ENCODE measurements around the gene TMED6.

The TMED6 gene

DNA sequence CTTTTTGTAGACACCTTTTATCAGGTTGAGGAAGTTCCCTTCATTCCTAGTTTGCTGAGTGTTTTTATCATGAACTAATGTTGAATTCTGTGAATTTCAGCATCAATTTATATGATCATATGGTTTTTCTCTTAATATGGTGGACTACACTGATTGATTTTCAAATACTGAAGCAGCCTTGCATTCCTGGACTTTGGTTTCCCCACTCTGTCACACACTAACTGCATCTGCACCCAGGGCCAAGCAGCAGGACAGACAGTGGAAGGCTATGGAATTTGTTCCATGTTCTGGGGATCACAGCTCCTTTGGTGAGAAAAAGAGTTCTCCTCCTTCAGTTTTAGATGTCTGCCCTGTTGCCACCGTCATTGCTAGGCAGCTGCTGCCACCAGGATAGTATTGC is 26.4 kb upstream of the TMED6 start:
- H3K27ac ChIP-seq: no peak overlapping the region

GRCh38 chr16:69376393-69377059 is 24.9 kb upstream of the TMED6 start:
- no peak for TF ChIP-seq CTCF (conservative IDR thresholded peaks at IDR 0.05; ENCODE audit: low read depth)
- no peak for DNase-seq (ENCODE audit: low spot score)
- ChIA-PET CTCF (no interaction called here), POLR2A (ENCODE audit: low non-redundant PET) (no interaction called here)
- no peak overlapping the region for H3K27ac ChIP-seq

More for the DNA sequence above, 26.4 kb upstream of the TMED6 start:
- CTCF ChIA-PET: no interaction called here
- TF ChIP-seq CTCF (conservative IDR thresholded peaks at IDR 0.05; ENCODE audit: low read depth): no peak
- POLR2A ChIA-PET (ENCODE audit: low non-redundant PET): no interaction called here
- no peak for DNase-seq (ENCODE audit: low spot score)

GRCh38 chr16:69373019-69373418 is 21.4 kb upstream of the TMED6 start:
- CTCF ChIA-PET: no interaction called here
- no peak overlapping the region for H3K27ac ChIP-seq
- TF ChIP-seq CTCF (conservative IDR thresholded peaks at IDR 0.05; ENCODE audit: low read depth): no peak
- DNase-seq (ENCODE audit: low spot score): no peak
- POLR2A ChIA-PET (ENCODE audit: low non-redundant PET): no interaction called here

DNA sequence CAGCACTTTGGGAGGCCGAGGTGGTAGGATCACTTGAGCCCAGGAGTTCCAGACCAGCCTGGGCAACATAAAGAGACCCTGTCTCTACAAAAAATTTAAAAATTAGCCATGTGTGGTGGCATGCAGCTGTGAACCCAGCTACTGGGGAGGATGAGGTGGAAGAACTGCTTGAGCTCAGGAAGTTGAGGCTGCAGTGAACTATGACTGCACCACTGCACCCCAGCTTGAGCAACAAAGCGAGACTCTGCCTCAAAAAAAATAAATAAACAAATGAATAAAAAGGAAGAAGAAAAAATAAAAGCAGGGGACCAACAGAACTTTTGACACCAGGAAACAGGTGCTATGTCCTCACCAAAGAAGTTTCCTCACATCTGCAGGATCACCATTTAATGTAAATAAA is 20.0 kb upstream of the TMED6 start:
- H3K27ac ChIP-seq: no peak overlapping the region
- ChIA-PET CTCF (no interaction called here), POLR2A (ENCODE audit: low non-redundant PET) (no interaction called here)
- TF ChIP-seq CTCF (conservative IDR thresholded peaks at IDR 0.05; ENCODE audit: low read depth): no peak
- no peak for DNase-seq (ENCODE audit: low spot score)

GRCh38 chr16:69368866-69369265 is 17.3 kb upstream of the TMED6 start:
- CTCF ChIA-PET: no interaction called here
- TF ChIP-seq CTCF (conservative IDR thresholded peaks at IDR 0.05; ENCODE audit: low read depth): no peak
- POLR2A ChIA-PET (ENCODE audit: low non-redundant PET): no interaction called here
- no peak for DNase-seq (ENCODE audit: low spot score)
- no peak overlapping the region for H3K27ac ChIP-seq

GRCh38 chr16:69367980-69368379 is 16.4 kb upstream of the TMED6 start:
- no peak for TF ChIP-seq CTCF (conservative IDR thresholded peaks at IDR 0.05; ENCODE audit: low read depth)
- H3K27ac ChIP-seq: no peak overlapping the region
- no peak for DNase-seq (ENCODE audit: low spot score)
- ChIA-PET POLR2A (ENCODE audit: low non-redundant PET) (no interaction called here), CTCF (no interaction called here)

DNA sequence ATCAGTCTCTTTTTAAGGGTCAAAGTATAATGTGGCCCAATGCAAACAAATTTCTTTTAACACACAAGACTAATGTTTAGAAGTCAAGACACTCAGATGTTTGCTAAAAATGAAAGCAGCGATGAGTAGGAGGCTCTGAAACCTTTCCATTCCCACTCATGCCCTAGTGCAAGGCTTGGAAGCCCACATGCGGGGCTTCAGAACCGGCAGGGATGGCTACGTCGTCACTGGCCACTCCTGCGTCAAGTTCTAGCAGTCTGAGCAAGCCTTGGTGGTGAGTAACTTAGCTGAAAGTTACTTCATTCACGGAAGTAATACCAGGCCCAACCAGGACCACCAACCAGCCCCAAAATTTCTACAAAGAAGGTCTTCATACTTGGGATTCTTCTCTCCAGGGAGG is 14.8 kb upstream of the TMED6 start:
- ChIA-PET CTCF (no interaction called here), POLR2A (ENCODE audit: low non-redundant PET) (no interaction called here)
- no peak for TF ChIP-seq CTCF (conservative IDR thresholded peaks at IDR 0.05; ENCODE audit: low read depth)
- no peak overlapping the region for H3K27ac ChIP-seq
- DNase-seq (ENCODE audit: low spot score): no peak

Data from RWPE1 (cell line).